ENCODE results near the gene BRD3. TPM values are rescaled to one million over a fixed set of nuclear protein-coding genes. Genes with fewer than 3 reads are reported as not detected.

The BRD3 gene
- total RNA-seq, 1 experiment from 2014 or later, result 63.1 TPM

DNA sequence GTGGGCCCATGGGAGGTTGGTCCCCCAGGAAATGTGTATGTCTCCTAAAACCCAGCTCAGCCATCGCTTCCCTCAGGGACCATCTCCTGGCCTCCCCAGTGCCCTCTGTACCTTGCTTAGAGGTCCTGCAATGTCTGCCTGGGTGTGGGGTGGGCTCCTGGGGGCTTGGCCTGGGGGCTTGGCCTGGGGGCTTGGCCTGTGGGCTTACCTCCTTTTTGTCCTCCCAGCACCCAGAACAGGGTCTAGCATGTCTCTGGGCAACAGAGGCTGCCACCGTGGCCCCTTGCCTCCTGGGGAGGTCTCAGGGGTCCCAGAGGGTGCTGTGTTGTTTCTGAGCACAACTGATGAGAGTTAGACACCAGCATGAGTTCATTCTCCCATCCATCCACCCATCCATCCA, 65.0 kb downstream of the BRD3 start:
- no peaks in the 10 kb centered on the region for H3K4me1 Mint-ChIP-seq
- H4K20me1 ChIP-seq (ENCODE audit: control insufficient read depth, insufficient read depth, insufficient read length), result no peaks in the 10 kb centered on the region
- no peak overlapping the region for H2BK15ac ChIP-seq (ENCODE audit: low read depth, low read length)
- H2BK12ac ChIP-seq (ENCODE audit: insufficient read length, low read depth, low read length), result no peak overlapping the region
- H3K9me3 ChIP-seq (ENCODE audit: control insufficient read depth, low read depth, low read length), result no peaks in the 10 kb centered on the region
- H4K8ac ChIP-seq (replicated peaks; ENCODE audit: insufficient read length, low read depth, low read length), result no peak overlapping the region
- no peak overlapping the region for H3K4me3 Mint-ChIP-seq
- WGBS (ENCODE audit: extremely low coverage, insufficient read length, low lambda C conversion rate), result no CpG with 5 or more reads among the region's 2 CpGs
- peaks cover 11% of the 10 kb centered on the region for H3K27me3 Mint-ChIP-seq (ENCODE audit: low read depth)
- no peaks in the 10 kb centered on the region for H3K36me3 Mint-ChIP-seq (ENCODE audit: insufficient read depth in 1 of 3, low read depth in 3 of 3)
- no peak overlapping the region for H4K91ac ChIP-seq (ENCODE audit: insufficient read length, low read depth, low read length)
- H3K4me1 ChIP-seq (ENCODE audit: insufficient read depth, low read length), result no peaks in the 10 kb centered on the region
- peaks cover 3 to 4% of the 10 kb centered on the region in 2 experiments; a peak in 3 of 5 replicates for H3K9me3 Mint-ChIP-seq
- H3K56ac ChIP-seq (ENCODE audit: insufficient read length, low read depth, low read length), result no peak overlapping the region
- H3K14ac ChIP-seq (ENCODE audit: insufficient read depth, low read length), result no peak overlapping the region
- no peak overlapping the region for H2BK120ac ChIP-seq (ENCODE audit: low read depth, low read length, poor library complexity, severe bottlenecking)
- H3K23me2 ChIP-seq (ENCODE audit: insufficient read length, low read depth, low read length, poor library complexity, severe bottlenecking), result no peaks in the 10 kb centered on the region
- H3T11ph ChIP-seq (ENCODE audit: low read length), result no peak overlapping the region
- TF ChIP-seq, protein P1, sequence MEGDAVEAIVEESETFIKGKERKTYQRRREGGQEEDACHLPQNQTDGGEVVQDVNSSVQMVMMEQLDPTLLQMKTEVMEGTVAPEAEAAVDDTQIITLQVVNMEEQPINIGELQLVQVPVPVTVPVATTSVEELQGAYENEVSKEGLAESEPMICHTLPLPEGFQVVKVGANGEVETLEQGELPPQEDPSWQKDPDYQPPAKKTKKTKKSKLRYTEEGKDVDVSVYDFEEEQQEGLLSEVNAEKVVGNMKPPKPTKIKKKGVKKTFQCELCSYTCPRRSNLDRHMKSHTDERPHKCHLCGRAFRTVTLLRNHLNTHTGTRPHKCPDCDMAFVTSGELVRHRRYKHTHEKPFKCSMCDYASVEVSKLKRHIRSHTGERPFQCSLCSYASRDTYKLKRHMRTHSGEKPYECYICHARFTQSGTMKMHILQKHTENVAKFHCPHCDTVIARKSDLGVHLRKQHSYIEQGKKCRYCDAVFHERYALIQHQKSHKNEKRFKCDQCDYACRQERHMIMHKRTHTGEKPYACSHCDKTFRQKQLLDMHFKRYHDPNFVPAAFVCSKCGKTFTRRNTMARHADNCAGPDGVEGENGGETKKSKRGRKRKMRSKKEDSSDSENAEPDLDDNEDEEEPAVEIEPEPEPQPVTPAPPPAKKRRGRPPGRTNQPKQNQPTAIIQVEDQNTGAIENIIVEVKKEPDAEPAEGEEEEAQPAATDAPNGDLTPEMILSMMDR (conservative IDR thresholded peaks at IDR 0.05), result no peak
- no peak overlapping the region for H2BK20ac ChIP-seq (ENCODE audit: low read depth, low read length, poor library complexity, severe bottlenecking)
- no peak overlapping the region for H3K27ac Mint-ChIP-seq
- no peak overlapping the region for H2AK5ac ChIP-seq (ENCODE audit: insufficient read length, low read length)
- no peaks in the 10 kb centered on the region for H3K79me2 ChIP-seq (ENCODE audit: insufficient read depth, low read length)
- H3K18ac ChIP-seq (ENCODE audit: insufficient read length, low read depth, low read length), result no peak overlapping the region
- H3K79me1 ChIP-seq (ENCODE audit: insufficient read depth, low read depth, low read length, poor library complexity, severe bottlenecking), result no peaks in the 10 kb centered on the region
- H3K4me2 ChIP-seq (ENCODE audit: insufficient read depth, insufficient read length, low read length), result no peak overlapping the region
- no peaks in the 10 kb centered on the region for H3K27me3 ChIP-seq (ENCODE audit: insufficient read depth, low read length)
- no peak overlapping the region for H3K27ac ChIP-seq (ENCODE audit: insufficient read length, low read depth, low read length)
- H2BK5ac ChIP-seq (ENCODE audit: insufficient read length, low read length), result no peak overlapping the region
- no peak for DNase-seq
- no peak overlapping the region for H3K4ac ChIP-seq (ENCODE audit: low read depth, low read length)
- H4K5ac ChIP-seq (ENCODE audit: insufficient read length, low read depth, low read length), result no peak overlapping the region
- H3K9ac ChIP-seq (ENCODE audit: extremely low read depth, insufficient read length, low read length), result no peak overlapping the region
- H3K23ac ChIP-seq (ENCODE audit: insufficient read length, low read depth, low read length), result no peak overlapping the region
- no peak overlapping the region for H2AFZ ChIP-seq (ENCODE audit: low read length)

Measured in H9 (cell line).